ENCODE data around the gene NUAK1.

Gene NUAK1

GRCh38 chr12:106125351-106126095 is 13.2 kb downstream of the NUAK1 start:
- Histone ChIP-seq H3K9me3 (ENCODE audit: control insufficient read depth, low read length) (no peaks in the 10 kb centered on the region), H3K27me3 (ENCODE audit: control insufficient read depth, insufficient read depth, low read length) (no peaks in the 10 kb centered on the region), H3K36me3 (ENCODE audit: control insufficient read depth, insufficient read depth, low read length) (no peaks in the 10 kb centered on the region), H3K4me1 (ENCODE audit: control insufficient read depth, insufficient read depth, low read length) (no peaks in the 10 kb centered on the region), H3K9ac (ENCODE audit: low read length) (no peak overlapping the region), H3K4me3 (ENCODE audit: low read length) (no peak overlapping the region)

GRCh38 chr12:106123551-106124081 is 15.1 kb downstream of the NUAK1 start:
- H3K36me3 ChIP-seq (ENCODE audit: control insufficient read depth, insufficient read depth, low read length), result no peaks in the 10 kb centered on the region
- H3K27me3 ChIP-seq (ENCODE audit: control insufficient read depth, insufficient read depth, low read length), result no peaks in the 10 kb centered on the region
- no peaks in the 10 kb centered on the region for H3K4me1 ChIP-seq (ENCODE audit: control insufficient read depth, insufficient read depth, low read length)
- no peaks in the 10 kb centered on the region for H3K9me3 ChIP-seq (ENCODE audit: control insufficient read depth, low read length)
- H3K4me3 ChIP-seq (ENCODE audit: low read length), result no peak overlapping the region
- H3K9ac ChIP-seq (ENCODE audit: low read length), result no peak overlapping the region

GRCh38 chr12:106123110-106123509 is 15.6 kb downstream of the NUAK1 start:
- H3K27me3 ChIP-seq (ENCODE audit: control insufficient read depth, insufficient read depth, low read length), result no peaks in the 10 kb centered on the region
- H3K9me3 ChIP-seq (ENCODE audit: control insufficient read depth, low read length), result no peaks in the 10 kb centered on the region
- no peaks in the 10 kb centered on the region for H3K36me3 ChIP-seq (ENCODE audit: control insufficient read depth, insufficient read depth, low read length)
- no peak overlapping the region for H3K9ac ChIP-seq (ENCODE audit: low read length)
- no peak overlapping the region for H3K4me3 ChIP-seq (ENCODE audit: low read length)
- no peaks in the 10 kb centered on the region for H3K4me1 ChIP-seq (ENCODE audit: control insufficient read depth, insufficient read depth, low read length)

DNA sequence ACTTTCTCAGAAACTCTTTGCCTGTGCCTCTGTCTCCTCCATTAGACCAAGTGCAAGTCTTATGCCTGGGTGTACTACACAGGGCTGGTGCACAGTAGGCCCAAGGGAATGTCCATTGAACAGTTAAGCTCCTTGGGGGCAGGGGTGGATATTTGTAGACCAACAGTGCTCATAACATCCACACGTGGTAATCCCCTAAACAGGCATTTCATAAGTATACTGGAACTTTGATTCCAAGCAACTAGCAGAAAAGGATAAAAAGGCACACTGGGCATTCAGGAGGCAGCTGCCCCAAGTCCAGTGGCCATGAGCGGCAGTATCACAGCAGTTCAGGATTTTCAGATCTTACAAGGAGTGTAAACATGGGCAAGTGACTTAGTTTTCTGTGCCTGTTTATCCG is 16.8 kb downstream of the NUAK1 start:
- Histone ChIP-seq H3K4me3 (ENCODE audit: low read length) (no peak overlapping the region), H3K36me3 (ENCODE audit: control insufficient read depth, insufficient read depth, low read length) (no peaks in the 10 kb centered on the region), H3K9me3 (ENCODE audit: control insufficient read depth, low read length) (no peaks in the 10 kb centered on the region), H3K4me1 (ENCODE audit: control insufficient read depth, insufficient read depth, low read length) (no peaks in the 10 kb centered on the region), H3K9ac (ENCODE audit: low read length) (no peak overlapping the region), H3K27me3 (ENCODE audit: control insufficient read depth, insufficient read depth, low read length) (no peaks in the 10 kb centered on the region)

DNA sequence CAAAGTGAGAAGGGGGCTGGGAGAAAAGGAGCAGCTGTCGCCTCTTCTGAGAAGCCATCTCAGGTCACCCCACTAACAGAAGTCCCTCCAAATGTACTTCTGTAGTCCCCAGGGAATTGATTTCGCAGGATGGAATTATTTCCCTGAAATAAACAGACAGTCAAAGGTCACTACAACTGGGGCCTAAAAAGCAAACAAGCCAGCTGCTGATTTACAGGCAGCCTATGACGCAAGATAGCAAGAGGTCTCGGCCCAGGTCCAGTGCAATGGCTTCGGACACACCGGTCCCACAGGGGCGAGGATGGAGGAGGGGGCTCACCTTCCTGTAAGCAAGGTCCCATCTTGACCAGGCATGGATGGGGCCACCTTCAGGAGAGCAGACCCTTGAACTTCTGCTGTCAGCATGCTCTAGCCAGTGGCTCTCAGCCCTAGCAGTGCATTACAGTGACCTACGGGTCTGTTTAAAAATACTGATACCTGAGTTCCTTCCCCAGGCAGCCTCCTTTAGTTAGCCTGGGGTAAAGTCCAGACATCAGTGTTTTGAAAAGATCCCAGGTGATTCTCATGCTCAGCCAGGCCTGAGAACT is 18.1 kb downstream of the NUAK1 start:
- H3K36me3 ChIP-seq (ENCODE audit: control insufficient read depth, insufficient read depth, low read length), result no peaks in the 10 kb centered on the region
- H3K9me3 ChIP-seq (ENCODE audit: control insufficient read depth, low read length), result no peaks in the 10 kb centered on the region
- no peaks in the 10 kb centered on the region for H3K4me1 ChIP-seq (ENCODE audit: control insufficient read depth, insufficient read depth, low read length)
- H3K9ac ChIP-seq (ENCODE audit: low read length), result no peak overlapping the region
- H3K4me3 ChIP-seq (ENCODE audit: low read length), result no peak overlapping the region
- no peaks in the 10 kb centered on the region for H3K27me3 ChIP-seq (ENCODE audit: control insufficient read depth, insufficient read depth, low read length)

GRCh38 chr12:106119301-106119700 is 19.5 kb downstream of the NUAK1 start:
- Histone ChIP-seq H3K4me3 (ENCODE audit: low read length) (no peak overlapping the region), H3K9me3 (ENCODE audit: control insufficient read depth, low read length) (no peaks in the 10 kb centered on the region), H3K4me1 (ENCODE audit: control insufficient read depth, insufficient read depth, low read length) (peaks cover 3% of the 10 kb centered on the region), H3K36me3 (ENCODE audit: control insufficient read depth, insufficient read depth, low read length) (no peaks in the 10 kb centered on the region), H3K27me3 (ENCODE audit: control insufficient read depth, insufficient read depth, low read length) (no peaks in the 10 kb centered on the region), H3K9ac (ENCODE audit: low read length) (no peak overlapping the region)

DNA sequence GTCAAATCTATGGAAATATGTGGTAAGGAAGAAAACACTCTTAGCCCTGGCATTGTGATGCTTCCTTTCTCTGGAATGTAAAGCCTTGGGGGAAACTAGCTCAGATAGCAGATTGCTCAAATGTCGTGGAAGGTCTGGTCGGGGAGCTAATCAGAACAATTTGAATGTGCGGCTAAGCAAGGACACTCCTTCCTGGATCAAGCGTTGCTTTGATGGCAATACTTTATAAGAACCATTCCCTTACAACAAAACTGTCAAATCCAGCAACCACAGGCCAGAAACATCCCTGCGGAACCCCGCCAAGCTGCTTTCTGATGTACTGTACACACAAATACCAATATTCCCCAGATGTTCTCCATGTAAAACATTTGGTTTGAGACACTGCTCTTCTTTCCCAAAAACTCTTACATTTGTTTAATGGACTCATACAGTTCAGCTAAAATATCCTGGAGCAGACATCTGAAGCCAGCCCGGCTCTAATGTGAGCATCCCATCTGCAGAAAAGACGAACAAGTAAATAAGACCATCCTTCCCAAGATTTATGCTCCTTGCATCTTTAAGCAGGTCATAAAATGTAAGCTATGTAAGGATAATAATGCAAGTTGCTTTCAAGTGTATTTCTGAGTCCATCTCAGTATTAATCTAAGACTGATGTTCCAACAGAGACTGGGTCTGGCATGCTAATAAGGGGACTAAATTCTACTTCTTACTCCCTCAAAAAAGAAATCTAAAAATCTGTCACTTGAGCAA is 20.2 kb downstream of the NUAK1 start:
- H3K4me3 ChIP-seq (ENCODE audit: low read length), result no peak overlapping the region
- no peaks in the 10 kb centered on the region for H3K9me3 ChIP-seq (ENCODE audit: control insufficient read depth, low read length)
- H3K4me1 ChIP-seq (ENCODE audit: control insufficient read depth, insufficient read depth, low read length), result peaks cover 10% of the 10 kb centered on the region
- H3K27me3 ChIP-seq (ENCODE audit: control insufficient read depth, insufficient read depth, low read length), result no peaks in the 10 kb centered on the region
- no peak overlapping the region for H3K9ac ChIP-seq (ENCODE audit: low read length)
- no peaks in the 10 kb centered on the region for H3K36me3 ChIP-seq (ENCODE audit: control insufficient read depth, insufficient read depth, low read length)

GRCh38 chr12:106115440-106115839 is 23.3 kb downstream of the NUAK1 start:
- H3K9ac ChIP-seq (ENCODE audit: low read length), result no peak overlapping the region
- no peaks in the 10 kb centered on the region for H3K36me3 ChIP-seq (ENCODE audit: control insufficient read depth, insufficient read depth, low read length)
- no peak overlapping the region for H3K4me3 ChIP-seq (ENCODE audit: low read length)
- H3K9me3 ChIP-seq (ENCODE audit: control insufficient read depth, low read length), result no peaks in the 10 kb centered on the region
- H3K27me3 ChIP-seq (ENCODE audit: control insufficient read depth, insufficient read depth, low read length), result no peaks in the 10 kb centered on the region
- peaks cover 16% of the 10 kb centered on the region for H3K4me1 ChIP-seq (ENCODE audit: control insufficient read depth, insufficient read depth, low read length)

DNA sequence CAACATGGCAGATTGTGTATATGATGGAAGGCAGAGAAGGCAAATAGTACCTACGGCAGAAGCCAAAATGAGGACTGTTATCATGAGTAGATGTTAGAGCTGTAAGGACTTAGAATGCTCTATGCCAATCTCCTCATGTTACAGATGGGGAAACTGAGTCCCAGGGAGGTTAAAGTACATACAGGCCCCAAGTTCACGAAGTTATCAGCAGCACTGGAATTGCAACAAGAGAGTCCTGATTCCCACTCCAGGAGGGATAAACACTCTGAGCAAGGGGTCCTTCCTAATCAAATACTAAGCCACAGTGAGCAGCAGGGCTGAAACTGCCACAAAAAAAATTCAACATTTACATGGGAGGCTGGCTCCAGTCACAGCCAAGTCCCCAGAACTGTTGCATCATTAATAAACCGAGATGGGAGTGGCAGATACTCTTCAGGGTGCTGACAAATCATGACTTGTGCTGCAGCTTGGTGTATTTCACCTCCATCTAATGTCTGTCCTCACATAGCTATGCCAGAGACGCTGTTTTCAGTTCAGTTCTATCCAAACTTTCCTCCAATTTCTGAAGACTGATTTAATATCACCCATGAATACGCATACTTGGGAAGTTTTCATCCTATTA is 24.2 kb downstream of the NUAK1 start:
- Histone ChIP-seq H3K4me3 (ENCODE audit: low read length) (no peak overlapping the region), H3K27me3 (ENCODE audit: control insufficient read depth, insufficient read depth, low read length) (no peaks in the 10 kb centered on the region), H3K4me1 (ENCODE audit: control insufficient read depth, insufficient read depth, low read length) (peaks cover 16% of the 10 kb centered on the region), H3K9ac (ENCODE audit: low read length) (no peak overlapping the region), H3K9me3 (ENCODE audit: control insufficient read depth, low read length) (no peaks in the 10 kb centered on the region), H3K36me3 (ENCODE audit: control insufficient read depth, insufficient read depth, low read length) (no peaks in the 10 kb centered on the region)

DNA sequence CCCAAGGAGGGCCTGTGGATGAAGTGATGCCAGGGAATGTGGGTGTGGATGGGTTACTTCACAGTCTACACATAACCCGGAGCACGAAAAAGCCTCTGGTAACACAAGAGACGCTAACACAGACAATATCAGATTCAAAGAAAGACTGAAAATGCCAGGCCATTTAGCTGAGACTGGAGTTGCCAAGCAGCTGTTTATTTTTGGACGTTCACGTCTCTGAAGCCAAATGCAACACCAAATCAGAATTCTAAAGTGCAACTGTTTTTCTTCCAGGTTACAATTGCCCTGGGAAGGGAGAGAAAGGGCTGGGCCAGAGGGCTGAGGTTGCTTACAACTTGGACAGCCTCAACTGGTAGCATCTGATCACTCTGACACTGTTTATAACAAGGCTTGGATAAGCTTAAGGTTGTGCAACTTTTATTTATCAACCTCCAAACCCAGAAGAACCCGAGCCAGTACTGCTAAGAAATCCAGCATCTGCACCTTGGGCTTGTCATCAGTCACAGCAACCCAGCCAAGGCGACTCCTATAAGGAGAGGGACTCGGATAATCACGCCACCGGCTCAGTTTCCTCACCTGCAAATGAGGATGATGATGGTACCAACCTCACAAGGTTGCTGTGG is 24.8 kb downstream of the NUAK1 start:
- no peak overlapping the region for H3K4me3 ChIP-seq (ENCODE audit: low read length)
- no peaks in the 10 kb centered on the region for H3K9me3 ChIP-seq (ENCODE audit: control insufficient read depth, low read length)
- H3K36me3 ChIP-seq (ENCODE audit: control insufficient read depth, insufficient read depth, low read length), result no peaks in the 10 kb centered on the region
- H3K4me1 ChIP-seq (ENCODE audit: control insufficient read depth, insufficient read depth, low read length), result peaks cover 17% of the 10 kb centered on the region
- no peak overlapping the region for H3K9ac ChIP-seq (ENCODE audit: low read length)
- no peaks in the 10 kb centered on the region for H3K27me3 ChIP-seq (ENCODE audit: control insufficient read depth, insufficient read depth, low read length)

- Histone ChIP-seq H3K9me3 (ENCODE audit: control insufficient read depth, low read length) (no peaks in the 10 kb centered on the region), H3K27me3 (ENCODE audit: control insufficient read depth, insufficient read depth, low read length) (no peaks in the 10 kb centered on the region), H3K9ac (ENCODE audit: low read length) (no peak overlapping the region), H3K4me3 (ENCODE audit: low read length) (no peak overlapping the region), H3K36me3 (ENCODE audit: control insufficient read depth, insufficient read depth, low read length) (no peaks in the 10 kb centered on the region), H3K4me1 (ENCODE audit: control insufficient read depth, insufficient read depth, low read length) (peaks cover 22% of the 10 kb centered on the region)
These were observed 25.3 kb downstream of the NUAK1 start for GRCh38 chr12:106113446-106113823.

All from mucosa of stomach (tissue), 1 donor.